ENCODE results near the gene VGLL1.

- TF ChIP-seq, protein P1, sequence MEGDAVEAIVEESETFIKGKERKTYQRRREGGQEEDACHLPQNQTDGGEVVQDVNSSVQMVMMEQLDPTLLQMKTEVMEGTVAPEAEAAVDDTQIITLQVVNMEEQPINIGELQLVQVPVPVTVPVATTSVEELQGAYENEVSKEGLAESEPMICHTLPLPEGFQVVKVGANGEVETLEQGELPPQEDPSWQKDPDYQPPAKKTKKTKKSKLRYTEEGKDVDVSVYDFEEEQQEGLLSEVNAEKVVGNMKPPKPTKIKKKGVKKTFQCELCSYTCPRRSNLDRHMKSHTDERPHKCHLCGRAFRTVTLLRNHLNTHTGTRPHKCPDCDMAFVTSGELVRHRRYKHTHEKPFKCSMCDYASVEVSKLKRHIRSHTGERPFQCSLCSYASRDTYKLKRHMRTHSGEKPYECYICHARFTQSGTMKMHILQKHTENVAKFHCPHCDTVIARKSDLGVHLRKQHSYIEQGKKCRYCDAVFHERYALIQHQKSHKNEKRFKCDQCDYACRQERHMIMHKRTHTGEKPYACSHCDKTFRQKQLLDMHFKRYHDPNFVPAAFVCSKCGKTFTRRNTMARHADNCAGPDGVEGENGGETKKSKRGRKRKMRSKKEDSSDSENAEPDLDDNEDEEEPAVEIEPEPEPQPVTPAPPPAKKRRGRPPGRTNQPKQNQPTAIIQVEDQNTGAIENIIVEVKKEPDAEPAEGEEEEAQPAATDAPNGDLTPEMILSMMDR (IDR thresholded peaks at IDR 0.05): no peak
- TF ChIP-seq POLR2AphosphoS5 (IDR thresholded peaks at IDR 0.05; ENCODE audit: low read depth, low read length) (no peak), JUND (IDR thresholded peaks at IDR 0.05) (no peak), RXRA (IDR thresholded peaks at IDR 0.05; ENCODE audit: borderline replicate concordance, low read depth) (no peak)
- TF ChIP-seq, protein P2, sequence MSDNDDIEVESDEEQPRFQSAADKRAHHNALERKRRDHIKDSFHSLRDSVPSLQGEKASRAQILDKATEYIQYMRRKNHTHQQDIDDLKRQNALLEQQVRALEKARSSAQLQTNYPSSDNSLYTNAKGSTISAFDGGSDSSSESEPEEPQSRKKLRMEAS (IDR thresholded peaks at IDR 0.05; ENCODE audit: low read depth): no peak
Measured at GRCh38 chrX:136497556-136498052, 34.4 kb upstream of the VGLL1 start, which contains the start of gene HTATSF1.
